PC-9 (cell line): ENCODE measurements around the gene CLDN9. TPM values are rescaled to one million over a fixed set of nuclear protein-coding genes. Genes with fewer than 3 reads are reported as not detected.

ENCODE experiments used
- BruUV-seq: library from RNA; stranded (reverse); fragments of 400-500 nt; replicated peaks from 2 replicates; lab custom pipeline; 2021; lab: Mats Ljungman, UMichigan
- CTCF ChIA-PET: fragments of 300-600 bp; sonication (Branson Sonifier 250); formaldehyde crosslinking; loops from one replicate; lab custom pipeline; 2022; ENCODE audit warnings: antibody characterized with exemption; lab: Charles Lee
- POLR2A ChIA-PET: fragments of 300-600 bp; sonication (Branson Sonifier 250); formaldehyde crosslinking; loops from one replicate; lab custom pipeline; 2022; ENCODE audit warnings: antibody characterized with exemption; ENCODE audit not compliant: unreplicated experiment; lab: Charles Lee
- DNase-seq, 2 experiments: peaks; one replicate each; pipeline versions ENCODE4 v3.0.0 to v3.0.0-alpha.2; 2015 to 2022; ENCODE audit warnings: mixed read lengths in 1 of 2
- H2AFZ ChIP-seq: fragments of 200-600 bp; sonication (generic); 2 replicates; pipeline ENCODE4 v1.8.1; 2017; ENCODE audit warnings: antibody characterized with exemption
- H3F3A ChIP-seq: fragments of 200-600 bp; sonication (generic); 2 replicates; pipeline ENCODE4 v1.8.1; 2017; ENCODE audit warnings: antibody characterized with exemption, mild to moderate bottlenecking, low read depth; ENCODE audit not compliant: insufficient read depth
- H3K27ac ChIP-seq: fragments of 200-600 bp; sonication (generic); 2 replicates; pipeline ENCODE4 v1.6.1; 2016; ENCODE audit warnings: mixed run types
- H3K27me3 ChIP-seq: fragments of 200-600 bp; sonication (generic); 2 replicates; pipeline ENCODE4 v1.6.1; 2016; ENCODE audit warnings: low read depth, mixed run types; ENCODE audit not compliant: insufficient read depth
- H3K36me3 ChIP-seq: fragments of 200-600 bp; sonication (generic); 2 replicates; pipeline ENCODE4 v1.6.1; 2016; ENCODE audit warnings: low read depth, mixed run types
- H3K4me1 ChIP-seq: fragments of 200-600 bp; sonication (generic); replicated peaks from 2 replicates; pipeline ENCODE4 v1.6.1; 2016; ENCODE audit warnings: mixed run types; ENCODE audit not compliant: insufficient read depth
- H3K4me2 ChIP-seq: fragments of 200-600 bp; sonication (generic); 2 replicates; pipeline ENCODE4 v1.6.1; 2017; ENCODE audit warnings: mixed run types
- H3K4me3 ChIP-seq: fragments of 200-600 bp; sonication (generic); 2 replicates; pipeline ENCODE4 v1.6.1; 2016; ENCODE audit warnings: mixed run types
- H3K79me2 ChIP-seq: fragments of 200-600 bp; sonication (generic); 2 replicates; pipeline ENCODE4 v1.6.1; 2017; ENCODE audit warnings: low read depth, mixed run types
- H3K9me2 ChIP-seq: fragments of 200-600 bp; sonication (generic); 2 replicates; pipeline ENCODE4 v1.8.1; 2017; ENCODE audit warnings: mild to moderate bottlenecking; ENCODE audit not compliant: insufficient read depth
- H3K9me3 ChIP-seq: fragments of 200-600 bp; sonication (generic); 2 replicates; pipeline ENCODE4 v1.8.1; 2016; ENCODE audit warnings: low read depth; ENCODE audit not compliant: insufficient read depth
- H4K20me1 ChIP-seq: fragments of 200-600 bp; sonication (generic); 2 replicates; pipeline ENCODE4 v1.8.1; 2017; ENCODE audit not compliant: insufficient read depth
- EZH2 ChIP-seq: fragments of 200-600 bp; sonication (generic); IDR thresholded peaks from 2 replicates; pipeline ENCODE4 v1.8.0; 2017; ENCODE audit warnings: antibody characterized with exemption, low read depth
- intact Hi-C: fragments of 100-400 bp; cut with micrococcal nuclease; formaldehyde crosslinking; loops from one replicate; pipeline ENCODE4 v1.10.0; 2022; ENCODE audit not compliant: unreplicated experiment
- total RNA-seq: library from RNA; stranded (reverse); gene quantifications from 2 replicates; pipeline ENCODE4 v1.2.3, GENCODE V29; 2021
- TF ChIP-seq, protein P1 (sequence below): fragments of 200-600 bp; sonication (generic); conservative IDR thresholded peaks from 2 replicates; pipeline ENCODE4 v1.6.1; 2017; ENCODE audit warnings: mixed run types, antibody characterized with exemption, mild to moderate bottlenecking, moderate library complexity

The CLDN9 gene
- total RNA-seq, 1 experiment from 2014 or later, result 16.4 TPM

DNA sequence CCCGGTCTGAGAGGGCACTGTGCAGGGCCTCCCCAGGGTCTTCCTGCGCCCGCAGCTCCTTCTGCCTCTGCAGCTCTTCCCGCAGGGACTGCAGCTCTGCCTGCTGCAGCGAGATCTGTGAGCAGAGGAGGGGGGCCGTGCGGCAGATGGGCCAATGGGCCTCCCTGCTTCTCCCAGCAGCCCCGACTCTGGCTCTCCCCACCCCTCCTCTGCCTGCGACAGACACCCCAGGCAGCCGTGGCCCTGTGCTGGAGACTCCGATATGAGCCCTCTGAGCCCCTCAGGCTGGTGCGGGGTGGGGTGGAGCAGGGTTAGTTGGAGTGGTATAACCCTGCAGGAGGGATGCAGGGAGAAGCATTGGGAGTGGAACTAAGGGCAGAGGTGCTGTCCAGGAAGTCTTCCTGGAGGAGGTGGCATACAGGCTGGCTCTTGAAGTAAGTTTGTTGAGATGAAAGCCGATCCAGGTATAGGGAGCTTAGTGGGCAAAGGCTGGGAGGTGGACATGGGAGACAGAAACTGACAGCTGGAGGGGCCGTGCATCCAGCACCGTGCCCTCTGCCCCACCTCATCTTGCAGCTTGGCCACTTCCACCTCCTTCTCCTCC is 16.1 kb downstream of the CLDN9 start:
- Histone ChIP-seq H3K9me2 (no peaks in the 10 kb centered on the region), H3K27me3 (no peaks in the 10 kb centered on the region), H3K36me3 (no peaks in the 10 kb centered on the region), H3K4me3 (no peak overlapping the region), H3K9me3 (no peaks in the 10 kb centered on the region), H3K79me2 (peaks cover 5% of the 10 kb centered on the region), H3K4me2 (no peak overlapping the region), H3K4me1 (peaks cover 30% of the 10 kb centered on the region), H2AFZ (no peak overlapping the region), H4K20me1 (peaks cover 11% of the 10 kb centered on the region; the same call in 1 of the 2 replicates), H3K27ac (no peak overlapping the region), H3F3A (peaks cover 54% of the 10 kb centered on the region)
- TF ChIP-seq EZH2, result no peak
- TF ChIP-seq, protein P1, sequence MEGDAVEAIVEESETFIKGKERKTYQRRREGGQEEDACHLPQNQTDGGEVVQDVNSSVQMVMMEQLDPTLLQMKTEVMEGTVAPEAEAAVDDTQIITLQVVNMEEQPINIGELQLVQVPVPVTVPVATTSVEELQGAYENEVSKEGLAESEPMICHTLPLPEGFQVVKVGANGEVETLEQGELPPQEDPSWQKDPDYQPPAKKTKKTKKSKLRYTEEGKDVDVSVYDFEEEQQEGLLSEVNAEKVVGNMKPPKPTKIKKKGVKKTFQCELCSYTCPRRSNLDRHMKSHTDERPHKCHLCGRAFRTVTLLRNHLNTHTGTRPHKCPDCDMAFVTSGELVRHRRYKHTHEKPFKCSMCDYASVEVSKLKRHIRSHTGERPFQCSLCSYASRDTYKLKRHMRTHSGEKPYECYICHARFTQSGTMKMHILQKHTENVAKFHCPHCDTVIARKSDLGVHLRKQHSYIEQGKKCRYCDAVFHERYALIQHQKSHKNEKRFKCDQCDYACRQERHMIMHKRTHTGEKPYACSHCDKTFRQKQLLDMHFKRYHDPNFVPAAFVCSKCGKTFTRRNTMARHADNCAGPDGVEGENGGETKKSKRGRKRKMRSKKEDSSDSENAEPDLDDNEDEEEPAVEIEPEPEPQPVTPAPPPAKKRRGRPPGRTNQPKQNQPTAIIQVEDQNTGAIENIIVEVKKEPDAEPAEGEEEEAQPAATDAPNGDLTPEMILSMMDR, result no peak
- ChIA-PET CTCF (interaction anchor here (0.6 to 1.5 kb wide), 10 partner anchors 9 to 146 kb away, joined by 3 to 15 read pairs (median 6); partner anchors contain the start of genes FLYWCH2, ZNF205 and ZNF213), POLR2A (interaction anchor here (0.5 to 1.9 kb wide), 5 partner anchors 25 to 1467 kb away, joined by 3 to 17 read pairs (median 9); no protein-coding TSS in a partner anchor)
- intact Hi-C loops, result loop anchor here (1.0 kb wide), 2 partner anchors 26 to 46 kb away; no protein-coding TSS in a partner anchor
- no peak for DNase-seq
- no TSS peak for BruUV-seq

DNA sequence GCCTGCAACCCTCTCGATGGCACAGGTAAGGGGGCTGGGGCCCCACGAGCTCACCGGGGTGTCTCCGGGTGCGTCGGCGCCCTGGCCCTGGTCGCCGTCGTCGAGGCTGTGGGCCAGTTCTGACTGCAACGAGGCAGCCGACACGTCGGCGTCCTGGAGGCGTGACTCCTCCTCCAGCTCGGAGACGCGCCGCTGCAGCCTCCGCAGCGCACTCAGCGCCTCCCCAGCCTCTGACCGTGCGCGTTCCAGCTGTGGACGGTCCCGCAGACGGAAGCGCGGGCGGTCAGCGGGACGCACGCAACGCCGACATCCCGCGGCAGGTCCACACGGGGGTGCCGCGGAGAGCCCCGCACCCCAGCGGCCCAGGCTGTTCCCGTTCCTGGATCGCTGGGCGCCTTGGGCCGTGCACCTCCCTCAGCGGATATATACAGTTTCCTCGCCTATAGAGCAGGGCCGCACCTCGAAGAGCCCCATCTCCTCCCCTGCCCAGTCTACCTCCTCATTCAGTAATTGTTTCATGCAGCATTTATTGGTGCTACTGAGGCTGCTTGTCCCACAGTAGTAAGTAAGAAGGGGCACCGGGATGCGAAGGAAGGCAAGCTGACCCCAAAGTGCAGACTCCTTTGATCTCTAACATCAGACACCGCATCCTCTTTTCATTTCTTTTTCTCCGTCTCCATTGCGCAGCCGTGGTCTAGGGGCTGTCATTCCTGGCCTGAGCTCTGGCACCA is 16.9 kb downstream of the CLDN9 start:
- peaks cover 54% of the 10 kb centered on the region for H3F3A ChIP-seq
- DNase-seq, result no peak
- peaks cover 30% of the 10 kb centered on the region for H3K4me1 ChIP-seq
- ChIA-PET CTCF (interaction anchor here (0.6 kb wide), 1 partner anchor 147 kb away, joined by 5 read pairs; the partner anchor contains the start of gene FLYWCH2), POLR2A (no interaction called here)
- H3K79me2 ChIP-seq, result peaks cover 8% of the 10 kb centered on the region
- H3K27me3 ChIP-seq, result no peaks in the 10 kb centered on the region
- H3K4me3 ChIP-seq, result no peak overlapping the region
- H3K4me2 ChIP-seq, result no peak overlapping the region
- H2AFZ ChIP-seq, result no peak overlapping the region
- no peak overlapping the region for H3K27ac ChIP-seq
- no peaks in the 10 kb centered on the region for H3K9me2 ChIP-seq
- 0 out of 2 replicates have a peak, but pooled peaks cover 2% of the 10 kb centered on the region for H3K36me3 ChIP-seq
- no peaks in the 10 kb centered on the region for H3K9me3 ChIP-seq
- TF ChIP-seq, protein P1, result no peak
- TF ChIP-seq EZH2, result no peak
- intact Hi-C loops, result no loop called here
- no TSS peak for BruUV-seq
- peaks cover 11% of the 10 kb centered on the region; the same call in 1 of the 2 replicates for H4K20me1 ChIP-seq
